Nephron (organoid): ENCODE data around the gene TEKTIP1.
A peak's percentile ranks its signal among the peaks of the same experiment; 100 is the strongest.

ENCODE experiments used
- H3K27ac Mint-ChIP-seq, 3 experiments: 2 replicates each; pipeline ENCODE4 v1.8.0; 2020; ENCODE audit warnings: mixed read lengths in 3 of 3, mild to moderate bottlenecking in 2 of 3, moderate library complexity in 1 of 3
- H3K27me3 Mint-ChIP-seq: 2 replicates; pipeline ENCODE4 v1.8.0; 2021; ENCODE audit warnings: low read depth, mild to moderate bottlenecking, moderate library complexity, mixed read lengths
- H3K36me3 Mint-ChIP-seq: 2 replicates; pipeline ENCODE4 v1.8.0; 2020; ENCODE audit warnings: low read depth, mixed read lengths
- H3K4me1 Mint-ChIP-seq: 2 replicates; pipeline ENCODE4 v1.8.0; 2020; ENCODE audit warnings: mixed read lengths
- H3K4me3 Mint-ChIP-seq, 3 experiments: 2 replicates each; pipeline ENCODE4 v1.8.0; 2020; ENCODE audit warnings: mild to moderate bottlenecking in 3 of 3, mixed read lengths in 3 of 3, moderate library complexity in 2 of 3
- H3K9me3 Mint-ChIP-seq: 2 replicates; pipeline ENCODE4 v1.8.0; 2020; ENCODE audit warnings: mixed read lengths
- TF ChIP-seq, protein P1 (sequence below), 3 experiments: fragments of 200-600 bp; sonication (generic); IDR thresholded peaks; one replicate each; pipeline ENCODE4 v1.5.0; 2021; ENCODE audit warnings: antibody characterized with exemption in 3 of 3; ENCODE audit not compliant: unreplicated experiment in 3 of 3

The TEKTIP1 gene

DNA sequence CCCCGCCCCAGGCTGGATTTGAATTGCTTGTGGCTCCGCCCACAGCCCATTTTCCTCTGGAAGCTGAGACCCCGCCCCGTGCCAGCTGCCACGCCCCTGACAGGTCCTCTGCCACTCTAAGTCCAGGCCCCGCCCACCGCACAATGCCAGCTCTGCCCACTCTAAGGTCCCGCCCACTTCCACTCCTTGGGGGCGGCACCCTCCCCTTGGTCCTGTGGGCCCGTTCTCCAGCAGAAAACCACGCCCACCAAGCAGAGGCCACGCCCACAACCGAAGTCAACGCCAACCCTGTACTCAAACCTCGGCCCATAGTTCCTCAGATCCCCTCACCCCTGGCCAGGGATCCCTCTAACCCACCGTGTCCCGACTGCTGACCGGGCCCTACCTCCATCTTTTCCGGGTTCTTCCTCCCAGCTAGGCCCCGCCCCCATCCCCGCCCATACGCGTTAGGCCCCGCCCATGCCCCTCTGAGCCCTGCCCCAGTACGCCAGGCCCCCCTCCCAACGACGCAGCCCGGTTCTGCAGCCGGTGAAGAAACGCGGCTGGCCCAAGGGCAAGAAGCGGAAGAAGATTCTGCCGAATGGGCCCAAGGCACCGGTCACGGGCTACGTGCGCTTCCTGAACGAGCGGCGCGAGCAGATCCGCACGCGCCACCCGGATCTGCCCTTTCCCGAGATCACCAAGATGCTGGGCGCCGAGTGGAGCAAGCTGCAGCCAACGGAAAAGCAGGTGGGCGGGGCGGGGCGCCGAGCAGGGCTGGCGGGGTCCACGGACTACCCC lies 35.1 kb downstream of the TEKTIP1 start:
- TF ChIP-seq, protein P1, sequence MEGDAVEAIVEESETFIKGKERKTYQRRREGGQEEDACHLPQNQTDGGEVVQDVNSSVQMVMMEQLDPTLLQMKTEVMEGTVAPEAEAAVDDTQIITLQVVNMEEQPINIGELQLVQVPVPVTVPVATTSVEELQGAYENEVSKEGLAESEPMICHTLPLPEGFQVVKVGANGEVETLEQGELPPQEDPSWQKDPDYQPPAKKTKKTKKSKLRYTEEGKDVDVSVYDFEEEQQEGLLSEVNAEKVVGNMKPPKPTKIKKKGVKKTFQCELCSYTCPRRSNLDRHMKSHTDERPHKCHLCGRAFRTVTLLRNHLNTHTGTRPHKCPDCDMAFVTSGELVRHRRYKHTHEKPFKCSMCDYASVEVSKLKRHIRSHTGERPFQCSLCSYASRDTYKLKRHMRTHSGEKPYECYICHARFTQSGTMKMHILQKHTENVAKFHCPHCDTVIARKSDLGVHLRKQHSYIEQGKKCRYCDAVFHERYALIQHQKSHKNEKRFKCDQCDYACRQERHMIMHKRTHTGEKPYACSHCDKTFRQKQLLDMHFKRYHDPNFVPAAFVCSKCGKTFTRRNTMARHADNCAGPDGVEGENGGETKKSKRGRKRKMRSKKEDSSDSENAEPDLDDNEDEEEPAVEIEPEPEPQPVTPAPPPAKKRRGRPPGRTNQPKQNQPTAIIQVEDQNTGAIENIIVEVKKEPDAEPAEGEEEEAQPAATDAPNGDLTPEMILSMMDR (IDR thresholded peaks at IDR 0.05; ENCODE audit: unreplicated experiment in 3 of 3): no peak
- Mint-ChIP-seq H3K4me1 (peaks cover 13% of the 10 kb centered on the region), H3K27ac (peak overlapping the region in 1 of 3 experiments; percentile 46), H3K9me3 (no peaks in the 10 kb centered on the region), H3K4me3 (peak overlapping the region; percentile 82 to 86 (median 86)), H3K27me3 (peaks cover 13% of the 10 kb centered on the region), H3K36me3 (peaks cover 13% of the 10 kb centered on the region)

DNA sequence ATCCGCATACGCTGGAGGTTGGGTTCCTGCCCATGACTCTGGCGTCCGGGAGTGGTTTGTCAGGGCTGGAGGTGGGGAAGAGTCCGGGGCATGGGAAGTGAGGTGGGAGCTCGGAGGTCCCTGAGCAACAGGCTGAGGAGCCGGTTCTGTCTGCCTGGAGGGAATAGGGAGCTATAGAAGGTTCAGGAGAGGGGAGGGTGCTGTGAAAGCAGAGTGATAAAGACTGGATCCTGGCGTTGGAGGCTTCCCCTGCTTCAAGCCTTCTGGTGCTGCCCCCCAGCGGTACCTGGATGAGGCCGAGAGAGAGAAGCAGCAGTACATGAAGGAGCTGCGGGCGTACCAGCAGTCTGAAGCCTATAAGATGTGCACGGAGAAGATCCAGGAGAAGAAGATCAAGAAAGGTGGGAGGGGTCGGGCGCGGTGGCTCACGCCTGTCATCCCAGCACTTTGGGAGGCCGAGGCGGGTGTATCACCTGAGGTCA lies 36.3 kb downstream of the TEKTIP1 start:
- H3K9me3 Mint-ChIP-seq: no peaks in the 10 kb centered on the region
- H3K4me3 Mint-ChIP-seq: peak overlapping the region; percentile 80 to 82 (median 82)
- peaks cover 13% of the 10 kb centered on the region for H3K36me3 Mint-ChIP-seq
- peaks cover 22% of the 10 kb centered on the region for H3K27me3 Mint-ChIP-seq
- no peak overlapping the region for H3K27ac Mint-ChIP-seq
- H3K4me1 Mint-ChIP-seq: peaks cover 16% of the 10 kb centered on the region
- TF ChIP-seq, protein P1 (IDR thresholded peaks at IDR 0.05; ENCODE audit: unreplicated experiment in 3 of 3): peak in 1 of 3 experiments; percentile 20

DNA sequence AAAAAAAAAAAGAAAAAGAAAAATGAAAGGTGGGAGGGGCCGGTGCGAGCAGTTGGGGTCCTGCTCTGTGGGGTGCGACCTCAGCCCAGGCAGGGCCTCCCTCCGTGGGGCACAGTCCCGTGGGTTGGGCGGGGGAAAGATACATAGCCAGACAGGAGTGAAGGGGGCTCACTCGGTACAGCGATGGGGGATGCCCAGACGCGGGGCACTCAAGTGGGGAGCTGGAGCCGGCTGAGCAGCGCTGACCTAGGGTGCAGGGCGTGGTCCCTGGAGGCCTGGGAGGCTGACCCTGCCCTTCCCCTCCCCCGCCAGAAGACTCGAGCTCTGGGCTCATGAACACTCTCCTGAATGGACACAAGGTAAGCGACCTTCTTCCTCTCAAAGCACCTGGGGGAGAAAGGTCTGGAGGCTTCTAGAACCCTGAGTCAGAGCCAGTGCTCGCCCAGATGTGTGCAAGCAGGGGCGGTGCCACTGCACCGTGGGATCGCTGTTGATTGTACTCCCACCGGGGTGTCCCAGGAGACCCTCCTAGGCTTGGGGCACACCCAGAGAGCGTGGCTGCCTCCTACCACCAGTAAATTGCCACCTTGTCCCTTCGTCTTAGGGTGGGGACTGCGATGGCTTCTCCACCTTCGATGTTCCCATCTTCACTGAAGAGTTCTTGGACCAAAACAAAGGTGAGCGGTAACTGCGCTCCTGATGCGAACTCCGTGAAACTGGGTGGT lies 37.1 kb downstream of the TEKTIP1 start:
- TF ChIP-seq, protein P1 (IDR thresholded peaks at IDR 0.05; ENCODE audit: unreplicated experiment in 3 of 3): no peak
- peaks cover 29% of the 10 kb centered on the region for H3K27me3 Mint-ChIP-seq
- H3K4me1 Mint-ChIP-seq: peaks cover 20% of the 10 kb centered on the region
- peak overlapping the region; percentile 50 to 82 (median 61) for H3K4me3 Mint-ChIP-seq
- H3K9me3 Mint-ChIP-seq: no peaks in the 10 kb centered on the region
- H3K27ac Mint-ChIP-seq: no peak overlapping the region
- peaks cover 13% of the 10 kb centered on the region for H3K36me3 Mint-ChIP-seq

DNA sequence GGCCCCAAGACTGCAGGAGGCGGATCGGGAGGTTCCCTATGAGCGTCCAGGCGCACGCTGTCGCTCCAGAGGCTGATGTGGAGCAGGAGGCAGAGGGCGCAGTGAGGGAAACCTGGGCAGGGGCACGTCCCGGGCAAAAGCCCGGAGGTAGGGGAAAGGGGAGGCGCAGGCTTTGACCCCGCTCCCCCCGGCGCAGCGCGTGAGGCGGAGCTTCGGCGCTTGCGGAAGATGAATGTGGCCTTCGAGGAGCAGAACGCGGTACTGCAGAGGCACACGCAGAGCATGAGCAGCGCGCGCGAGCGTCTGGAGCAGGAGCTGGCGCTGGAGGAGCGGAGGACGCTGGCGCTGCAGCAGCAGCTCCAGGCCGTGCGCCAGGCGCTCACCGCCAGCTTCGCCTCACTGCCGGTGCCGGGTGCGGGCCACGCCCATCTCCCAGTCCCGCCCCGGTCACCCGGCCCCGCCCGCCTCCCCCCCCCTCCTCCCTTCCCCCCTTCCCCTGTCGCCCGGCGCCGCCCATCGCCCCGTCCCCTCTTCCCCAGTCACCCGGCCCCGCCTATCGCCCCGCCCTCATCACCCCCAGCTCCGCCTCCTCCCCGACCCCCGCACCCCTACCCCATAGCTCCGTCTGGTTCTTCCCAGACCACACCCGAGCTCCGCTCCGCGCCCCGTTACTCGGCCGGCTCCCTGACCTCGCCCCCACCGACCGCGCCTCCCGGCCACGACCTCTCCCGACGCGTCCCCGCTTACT lies 37.9 kb downstream of the TEKTIP1 start:
- Mint-ChIP-seq H3K4me1 (peaks cover 15% of the 10 kb centered on the region), H3K36me3 (peaks cover 13% of the 10 kb centered on the region), H3K27ac (no peak overlapping the region), H3K9me3 (no peaks in the 10 kb centered on the region), H3K27me3 (peaks cover 30% of the 10 kb centered on the region), H3K4me3 (peak overlapping the region; percentile 50 to 67 (median 61))
- TF ChIP-seq, protein P1 (IDR thresholded peaks at IDR 0.05; ENCODE audit: unreplicated experiment in 3 of 3): no peak

DNA sequence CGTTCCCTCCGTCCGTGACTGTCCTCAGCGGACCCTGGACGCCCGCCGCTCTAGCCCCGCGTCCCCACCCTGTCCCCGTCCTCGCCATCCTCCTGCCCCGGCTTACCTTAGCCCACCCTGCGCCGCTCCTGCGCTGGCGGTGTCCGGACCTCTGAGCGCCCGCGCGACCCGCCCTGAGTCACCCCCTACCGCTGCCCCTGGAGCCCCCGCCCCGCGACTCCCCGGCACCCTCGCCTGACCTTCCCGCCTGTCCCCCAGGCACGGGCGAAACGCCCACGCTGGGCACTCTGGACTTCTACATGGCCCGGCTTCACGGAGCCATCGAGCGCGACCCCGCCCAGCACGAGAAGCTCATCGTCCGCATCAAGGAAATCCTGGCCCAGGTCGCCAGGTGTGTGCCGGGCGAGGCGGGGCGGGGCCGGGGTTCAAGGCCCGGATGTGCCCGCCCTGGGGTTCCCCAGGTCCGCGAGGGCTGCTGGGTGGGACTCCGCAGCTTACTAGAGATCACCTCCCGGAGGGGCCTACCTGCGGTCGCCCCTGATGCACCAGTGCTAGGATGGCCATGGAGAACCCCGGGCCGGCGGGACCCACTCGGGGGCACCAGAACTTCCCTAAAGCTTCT lies 38.9 kb downstream of the TEKTIP1 start:
- peaks cover 40% of the 10 kb centered on the region for H3K27me3 Mint-ChIP-seq
- no peak overlapping the region for H3K27ac Mint-ChIP-seq
- no peaks in the 10 kb centered on the region for H3K9me3 Mint-ChIP-seq
- H3K4me1 Mint-ChIP-seq: peaks cover 15% of the 10 kb centered on the region
- H3K4me3 Mint-ChIP-seq: no peak overlapping the region
- H3K36me3 Mint-ChIP-seq: peaks cover 13% of the 10 kb centered on the region
- TF ChIP-seq, protein P1 (IDR thresholded peaks at IDR 0.05; ENCODE audit: unreplicated experiment in 3 of 3): no peak
